MM.1S (cell line): Measurements from ENCODE around the gene E2F2.

Source experiments
- DNase-seq: peaks from one replicate; pipeline ENCODE4 v3.0.0-alpha.2; 2015
- H2AFZ ChIP-seq: fragments of 300-600 bp; sonication (generic); 2 replicates; pipeline ENCODE4 v1.6.0; 2016; ENCODE audit warnings: antibody characterized with exemption, low read length
- H3F3A ChIP-seq: fragments of 300-600 bp; sonication (generic); 2 replicates; pipeline ENCODE4 v1.6.1; 2016; ENCODE audit warnings: mild to moderate bottlenecking, antibody characterized with exemption, low read length, moderate library complexity, mixed read lengths; ENCODE audit not compliant: insufficient read depth
- H3K27ac ChIP-seq: fragments of 300-600 bp; sonication (generic); 2 replicates; pipeline ENCODE4 v1.5.1; 2016; ENCODE audit warnings: mild to moderate bottlenecking, low read length
- H3K27me3 ChIP-seq: fragments of 300-600 bp; sonication (generic); replicated peaks from 2 replicates; pipeline ENCODE4 v1.6.0; 2016; ENCODE audit warnings: low read length; ENCODE audit not compliant: insufficient read depth
- H3K36me3 ChIP-seq: fragments of 300-600 bp; sonication (generic); replicated peaks from 2 replicates; pipeline ENCODE4 v1.6.1; 2016; ENCODE audit warnings: mild to moderate bottlenecking, low read length, mixed read lengths; ENCODE audit not compliant: insufficient read depth
- H3K4me1 ChIP-seq: fragments of 300-600 bp; sonication (generic); 2 replicates; pipeline ENCODE4 v1.6.1; 2016; ENCODE audit warnings: low read length, mixed read lengths
- H3K4me2 ChIP-seq: fragments of 300-600 bp; sonication (generic); 2 replicates; pipeline ENCODE4 v1.6.0; 2016; ENCODE audit warnings: low read depth, low read length
- H3K4me3 ChIP-seq: fragments of 300-600 bp; sonication (generic); 2 replicates; pipeline ENCODE4 v1.5.1; 2016; ENCODE audit warnings: low read length, mixed read lengths
- H3K79me2 ChIP-seq: fragments of 300-600 bp; sonication (generic); 2 replicates; pipeline ENCODE4 v1.6.1; 2016; ENCODE audit warnings: mixed run types, low read length, mixed read lengths
- H3K9ac ChIP-seq: fragments of 300-600 bp; sonication (generic); 2 replicates; pipeline ENCODE4 v1.6.1; 2016; ENCODE audit warnings: low read length, mixed read lengths
- H3K9me2 ChIP-seq: fragments of 300-600 bp; sonication (generic); replicated peaks from 2 replicates; pipeline ENCODE4 v1.6.1; 2016; ENCODE audit warnings: mild to moderate bottlenecking, low read length, mixed read lengths; ENCODE audit not compliant: insufficient read depth
- H3K9me3 ChIP-seq: fragments of 300-600 bp; sonication (generic); replicated peaks from 2 replicates; pipeline ENCODE4 v1.6.1; 2016; ENCODE audit warnings: mild to moderate bottlenecking, low read length, mixed read lengths; ENCODE audit not compliant: insufficient read depth
- H4K20me1 ChIP-seq: fragments of 300-600 bp; sonication (generic); 2 replicates; pipeline ENCODE4 v1.6.1; 2016; ENCODE audit warnings: mild to moderate bottlenecking, low read length, moderate library complexity, mixed read lengths; ENCODE audit not compliant: insufficient read depth
- EZH2 ChIP-seq: fragments of 300-600 bp; sonication (generic); optimal IDR thresholded peaks from 2 replicates; pipeline ENCODE3; 2017; ENCODE audit warnings: low read depth, mild to moderate bottlenecking, antibody characterized with exemption, low read length, mixed read lengths
- EZH2phosphoT487 ChIP-seq: fragments of 300-600 bp; sonication (generic); IDR thresholded peaks from 2 replicates; pipeline ENCODE4 v1.6.1; 2018; ENCODE audit warnings: antibody characterized with exemption, low read length
- TF ChIP-seq, protein P1 (sequence below): fragments of 300-600 bp; sonication (generic); IDR thresholded peaks from 2 replicates; pipeline ENCODE4 v1.5.1; 2016; ENCODE audit warnings: antibody characterized with exemption, low read length, mixed read lengths

Gene E2F2

GRCh38 chr1:23570001-23570691 lies 39.1 kb upstream of the E2F2 start:
- no peaks in the 10 kb centered on the region for H3K79me2 ChIP-seq
- peaks cover 48% of the 10 kb centered on the region for H3K27me3 ChIP-seq
- no peaks in the 10 kb centered on the region for H3K36me3 ChIP-seq
- H4K20me1 ChIP-seq, result no peaks in the 10 kb centered on the region
- H3K9ac ChIP-seq, result no peak overlapping the region
- TF ChIP-seq, protein P1, sequence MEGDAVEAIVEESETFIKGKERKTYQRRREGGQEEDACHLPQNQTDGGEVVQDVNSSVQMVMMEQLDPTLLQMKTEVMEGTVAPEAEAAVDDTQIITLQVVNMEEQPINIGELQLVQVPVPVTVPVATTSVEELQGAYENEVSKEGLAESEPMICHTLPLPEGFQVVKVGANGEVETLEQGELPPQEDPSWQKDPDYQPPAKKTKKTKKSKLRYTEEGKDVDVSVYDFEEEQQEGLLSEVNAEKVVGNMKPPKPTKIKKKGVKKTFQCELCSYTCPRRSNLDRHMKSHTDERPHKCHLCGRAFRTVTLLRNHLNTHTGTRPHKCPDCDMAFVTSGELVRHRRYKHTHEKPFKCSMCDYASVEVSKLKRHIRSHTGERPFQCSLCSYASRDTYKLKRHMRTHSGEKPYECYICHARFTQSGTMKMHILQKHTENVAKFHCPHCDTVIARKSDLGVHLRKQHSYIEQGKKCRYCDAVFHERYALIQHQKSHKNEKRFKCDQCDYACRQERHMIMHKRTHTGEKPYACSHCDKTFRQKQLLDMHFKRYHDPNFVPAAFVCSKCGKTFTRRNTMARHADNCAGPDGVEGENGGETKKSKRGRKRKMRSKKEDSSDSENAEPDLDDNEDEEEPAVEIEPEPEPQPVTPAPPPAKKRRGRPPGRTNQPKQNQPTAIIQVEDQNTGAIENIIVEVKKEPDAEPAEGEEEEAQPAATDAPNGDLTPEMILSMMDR, result no peak
- TF ChIP-seq EZH2phosphoT487 (no peak), EZH2 (no peak)
- H3K4me1 ChIP-seq, result no peaks in the 10 kb centered on the region
- no peak overlapping the region for H3K4me2 ChIP-seq
- no peaks in the 10 kb centered on the region for H3F3A ChIP-seq
- no peak for DNase-seq
- H3K27ac ChIP-seq, result no peak overlapping the region
- H2AFZ ChIP-seq, result no peak overlapping the region
- H3K9me2 ChIP-seq, result no peaks in the 10 kb centered on the region
- no peak overlapping the region for H3K4me3 ChIP-seq
- H3K9me3 ChIP-seq, result no peaks in the 10 kb centered on the region

DNA sequence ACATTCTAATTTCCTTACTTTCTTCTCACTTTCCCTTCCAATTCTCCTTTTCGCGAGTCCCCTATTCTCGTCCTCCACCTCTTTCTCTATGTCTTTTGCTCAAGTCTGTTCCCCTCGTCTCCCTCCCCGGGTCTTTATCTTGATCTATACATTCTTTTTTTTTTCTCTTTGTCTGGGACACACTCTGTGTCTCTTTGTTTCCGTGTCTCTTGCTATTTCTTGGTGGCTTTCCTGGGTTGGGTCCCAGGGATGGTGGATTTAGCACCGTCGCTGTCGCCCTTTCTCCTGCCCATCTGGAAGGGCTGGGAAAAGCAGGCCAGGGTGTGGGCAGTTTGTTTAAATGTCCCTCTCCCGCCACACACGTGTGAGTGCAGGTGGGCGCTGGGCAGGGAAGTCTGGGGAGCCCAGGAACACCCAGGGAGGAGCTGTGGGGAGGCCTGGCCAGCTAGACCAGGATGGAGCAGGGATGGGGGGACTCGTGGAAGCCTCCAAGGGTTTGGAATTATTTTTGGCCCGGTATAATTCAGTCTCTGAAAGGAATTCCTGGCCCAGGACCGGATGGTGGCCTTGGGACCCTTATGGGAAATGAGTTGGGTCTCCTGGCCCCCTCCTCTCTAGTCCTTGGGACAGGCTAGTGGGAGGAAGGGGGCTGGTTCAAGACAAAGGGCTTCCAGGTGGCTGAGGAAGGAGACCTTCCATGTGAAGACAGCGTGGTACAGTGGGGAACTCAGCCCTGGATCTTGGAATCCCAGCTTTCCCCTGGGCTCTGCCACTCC lies 37.8 kb upstream of the E2F2 start:
- H3K4me1 ChIP-seq, result no peaks in the 10 kb centered on the region
- H3K27me3 ChIP-seq, result peaks cover 40% of the 10 kb centered on the region
- no peaks in the 10 kb centered on the region for H4K20me1 ChIP-seq
- no peaks in the 10 kb centered on the region for H3K9me2 ChIP-seq
- no peaks in the 10 kb centered on the region for H3F3A ChIP-seq
- DNase-seq, result no peak
- no peak overlapping the region for H2AFZ ChIP-seq
- no peaks in the 10 kb centered on the region for H3K79me2 ChIP-seq
- no peak overlapping the region for H3K4me3 ChIP-seq
- H3K9ac ChIP-seq, result no peak overlapping the region
- no peaks in the 10 kb centered on the region for H3K9me3 ChIP-seq
- TF ChIP-seq EZH2phosphoT487, result no peak
- TF ChIP-seq, protein P1, result no peak
- no peak for TF ChIP-seq EZH2
- peak overlapping the region; percentile 27; the same call in 1 of the 2 replicates for H3K4me2 ChIP-seq
- H3K36me3 ChIP-seq, result no peaks in the 10 kb centered on the region
- no peak overlapping the region for H3K27ac ChIP-seq

DNA sequence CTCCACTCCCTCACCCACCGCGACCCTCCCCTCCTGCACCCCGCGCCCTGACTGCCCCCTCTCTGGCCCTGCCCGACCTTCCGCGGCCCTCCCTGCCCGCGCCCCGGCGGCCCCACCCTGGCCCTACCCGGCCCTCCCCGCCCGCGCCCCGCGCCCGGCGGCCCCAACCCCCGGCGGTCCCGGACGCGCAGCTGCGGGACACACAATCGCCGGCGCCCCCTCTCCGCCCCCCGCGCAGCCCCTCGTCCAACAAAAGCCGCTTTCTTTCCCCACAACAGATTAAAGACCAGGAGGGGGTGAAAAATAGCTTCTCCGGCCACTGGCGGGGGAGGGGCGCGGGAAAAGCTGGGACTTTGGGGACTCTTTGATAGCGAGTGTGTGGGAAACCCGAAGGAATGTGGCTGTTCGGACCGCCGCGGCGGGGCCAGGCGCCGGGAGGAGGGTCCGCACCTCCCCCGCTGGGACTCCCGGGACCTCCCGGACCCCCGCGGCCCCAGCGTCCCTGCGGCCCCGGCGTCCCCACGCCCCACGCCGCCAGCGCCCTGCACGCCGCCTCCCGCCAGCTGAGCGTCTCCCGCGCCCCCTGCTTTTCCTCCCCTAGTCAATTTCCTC lies 37.1 kb upstream of the E2F2 start:
- Histone ChIP-seq H3K9ac (no peak overlapping the region), H3K27ac (no peak overlapping the region)
- no peak for DNase-seq

More for the DNA sequence above, 37.1 kb upstream of the E2F2 start:
- no peak overlapping the region for H3K4me3 ChIP-seq
- no peaks in the 10 kb centered on the region for H3K4me1 ChIP-seq
- H3K9me3 ChIP-seq, result no peaks in the 10 kb centered on the region
- no peaks in the 10 kb centered on the region for H3K79me2 ChIP-seq
- H2AFZ ChIP-seq, result no peak overlapping the region
- H3K4me2 ChIP-seq, result peak overlapping the region; percentile 27; the same call in 1 of the 2 replicates
- no peaks in the 10 kb centered on the region for H3K36me3 ChIP-seq
- H3K9me2 ChIP-seq, result no peaks in the 10 kb centered on the region
- no peak for TF ChIP-seq EZH2
- TF ChIP-seq EZH2phosphoT487, result no peak
- TF ChIP-seq, protein P1, result no peak
- H3F3A ChIP-seq, result no peaks in the 10 kb centered on the region
- no peaks in the 10 kb centered on the region for H4K20me1 ChIP-seq
- H3K27me3 ChIP-seq, result peaks cover 40% of the 10 kb centered on the region
